ENCODE results near the gene MAPK1. TPM values are rescaled to one million over a fixed set of nuclear protein-coding genes. Genes with fewer than 3 reads are reported as not detected.
"Not testable (repeated sequence)": the region's sequence is repeated elsewhere in the genome, so short reads cannot be mapped to it uniquely, and the experiment has no call there.

The MAPK1 gene
- total and polyA plus RNA-seq, 4 donors: 13.6 to 159 (median 76.6) TPM

DNA sequence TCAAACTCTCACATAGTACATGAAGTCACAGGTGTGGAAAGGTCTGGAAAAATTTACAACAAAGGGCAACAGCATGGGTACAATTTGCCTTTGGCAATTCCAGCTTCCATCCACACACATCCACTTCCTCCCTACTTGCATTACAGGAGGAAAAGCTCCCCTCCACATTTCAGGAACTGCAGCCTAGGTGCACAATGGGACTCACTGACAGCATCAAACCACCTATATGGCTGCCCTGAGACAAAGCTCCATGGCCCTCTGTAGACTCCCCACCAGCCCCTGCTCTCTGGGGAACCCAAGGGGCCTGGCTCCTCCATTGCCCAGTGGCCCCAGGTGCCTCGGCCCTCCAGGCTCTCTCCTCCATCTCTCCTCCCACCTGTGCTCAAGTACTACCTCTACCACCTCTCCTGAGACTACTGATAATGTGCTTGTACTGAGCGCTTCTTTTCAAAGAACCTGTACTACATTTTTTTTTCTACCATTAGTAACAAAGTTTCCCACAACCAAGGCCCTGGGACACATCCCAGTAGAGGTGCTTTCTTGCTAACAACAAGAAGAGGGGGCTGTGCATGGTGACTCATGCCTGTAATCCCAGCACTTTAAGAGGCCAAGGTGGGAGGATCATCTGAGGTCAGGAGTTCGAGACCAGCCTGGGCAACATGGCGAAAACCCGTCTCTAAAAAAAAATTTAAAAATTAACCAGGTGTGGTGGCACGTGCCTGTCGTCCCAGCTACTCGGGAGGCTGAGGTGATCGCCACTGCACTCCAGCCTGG, 136.7 kb downstream of the MAPK1 start:
- no peak overlapping the region for H3K4me3 ChIP-seq (ENCODE audit: low read length in 2 of 2)
- no peaks in the 10 kb centered on the region for H3K36me3 ChIP-seq (ENCODE audit: control insufficient read depth in 1 of 2, insufficient read depth in 2 of 2, low read length in 1 of 2)
- DNase-seq (no peak), ATAC-seq (ENCODE audit: low FRiP score) (no peak)
- WGBS, 2 donors: 95 to 96% methylated on average over 9 of the region's 9 CpGs
- no peaks in the 10 kb centered on the region for H3K9me3 ChIP-seq (ENCODE audit: control insufficient read depth, low read length)
- no peaks in the 10 kb centered on the region for H3K27me3 ChIP-seq (ENCODE audit: control insufficient read depth in 1 of 2, insufficient read depth in 2 of 2, low read length in 1 of 2)
- no peaks in the 10 kb centered on the region for H3K4me1 ChIP-seq (ENCODE audit: control insufficient read depth in 1 of 2, insufficient read depth in 2 of 2, low read length in 2 of 2)
- H3K27ac ChIP-seq (ENCODE audit: low read depth in 1 of 2, low read length in 2 of 2): no peak overlapping the region
- intact Hi-C loops (cut with DNase I): no loop called here

GRCh38 chr22:21729184-21729583, 138.3 kb downstream of the MAPK1 start:
- DNase-seq; H3K9me3 ChIP-seq (ENCODE audit: control insufficient read depth, low read length); H3K27me3 ChIP-seq (ENCODE audit: control insufficient read depth in 1 of 2, insufficient read depth in 2 of 2, low read length in 1 of 2); H3K4me1 ChIP-seq (ENCODE audit: control insufficient read depth in 1 of 2, insufficient read depth in 2 of 2, low read length in 2 of 2); H3K4me3 ChIP-seq (ENCODE audit: low read length in 2 of 2); ATAC-seq (ENCODE audit: low FRiP score); H3K27ac ChIP-seq (ENCODE audit: low read depth in 1 of 2, low read length in 2 of 2); intact Hi-C loops (cut with DNase I); H3K36me3 ChIP-seq (ENCODE audit: control insufficient read depth in 1 of 2, insufficient read depth in 2 of 2, low read length in 1 of 2): not testable (repeated sequence)
- 98% methylated on average over 3 of the region's 3 CpGs for WGBS, 2 donors

- WGBS, 2 donors: 80 to 83% methylated on average over 12 of the region's 12 CpGs
- H3K9me3 ChIP-seq (ENCODE audit: control insufficient read depth, low read length): no peaks in the 10 kb centered on the region
- H3K27me3 ChIP-seq (ENCODE audit: control insufficient read depth in 1 of 2, insufficient read depth in 2 of 2, low read length in 1 of 2): no peaks in the 10 kb centered on the region
- H3K4me3 ChIP-seq (ENCODE audit: low read length in 2 of 2): no peak overlapping the region
- ATAC-seq (ENCODE audit: low FRiP score) (no peak), DNase-seq (no peak)
- no peaks in the 10 kb centered on the region for H3K4me1 ChIP-seq (ENCODE audit: control insufficient read depth in 1 of 2, insufficient read depth in 2 of 2, low read length in 2 of 2)
- intact Hi-C loops (cut with DNase I): no loop called here
- no peaks in the 10 kb centered on the region for H3K36me3 ChIP-seq (ENCODE audit: control insufficient read depth in 1 of 2, insufficient read depth in 2 of 2, low read length in 1 of 2)
- no peak overlapping the region for H3K27ac ChIP-seq (ENCODE audit: low read depth in 1 of 2, low read length in 2 of 2)
These were observed 139.2 kb downstream of the MAPK1 start for GRCh38 chr22:21728270-21728669.

- no peak overlapping the region for H3K4me3 ChIP-seq (ENCODE audit: low read length in 2 of 2)
- DNase-seq: no peak
- no peak overlapping the region for H3K27ac ChIP-seq (ENCODE audit: low read depth in 1 of 2, low read length in 2 of 2)
- no peaks in the 10 kb centered on the region for H3K4me1 ChIP-seq (ENCODE audit: control insufficient read depth in 1 of 2, insufficient read depth in 2 of 2, low read length in 2 of 2)
- H3K9me3 ChIP-seq (ENCODE audit: control insufficient read depth, low read length): no peaks in the 10 kb centered on the region
- ATAC-seq (ENCODE audit: low FRiP score): no peak
- no peaks in the 10 kb centered on the region for H3K27me3 ChIP-seq (ENCODE audit: control insufficient read depth in 1 of 2, insufficient read depth in 2 of 2, low read length in 1 of 2)
- intact Hi-C loops (cut with DNase I): no loop called here
- 93 to 95% methylated on average over 10 of the region's 10 CpGs for WGBS, 2 donors
- H3K36me3 ChIP-seq (ENCODE audit: control insufficient read depth in 1 of 2, insufficient read depth in 2 of 2, low read length in 1 of 2): no peaks in the 10 kb centered on the region
These were observed 139.7 kb downstream of the MAPK1 start for GRCh38 chr22:21727768-21728167.

DNA sequence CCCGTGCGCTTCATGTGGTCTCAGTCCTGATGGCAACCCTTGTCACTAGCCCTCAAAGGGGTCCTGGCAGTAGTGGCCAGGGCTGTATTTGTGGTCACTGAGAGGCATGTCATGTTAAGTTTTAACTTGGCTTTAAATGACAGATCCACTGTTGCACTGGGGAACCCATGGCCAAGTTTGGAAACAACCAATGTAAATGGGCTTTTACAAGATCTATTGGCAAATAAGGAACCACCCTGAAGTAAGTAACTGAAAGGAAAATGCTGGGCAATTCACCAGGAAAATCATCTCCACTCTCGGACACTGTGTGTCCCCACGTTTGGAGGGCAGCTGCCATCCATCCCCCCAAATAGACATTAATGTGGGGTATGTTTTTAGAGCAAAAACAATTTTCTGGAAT, 140.3 kb downstream of the MAPK1 start:
- DNase-seq (no peak), ATAC-seq (ENCODE audit: low FRiP score) (no peak)
- no peaks in the 10 kb centered on the region for H3K4me1 ChIP-seq (ENCODE audit: control insufficient read depth in 1 of 2, insufficient read depth in 2 of 2, low read length in 2 of 2)
- H3K27me3 ChIP-seq (ENCODE audit: control insufficient read depth in 1 of 2, insufficient read depth in 2 of 2, low read length in 1 of 2): no peaks in the 10 kb centered on the region
- 87 to 90% methylated on average over 4 of the region's 4 CpGs for WGBS, 2 donors
- H3K9me3 ChIP-seq (ENCODE audit: control insufficient read depth, low read length): no peaks in the 10 kb centered on the region
- H3K27ac ChIP-seq (ENCODE audit: low read depth in 1 of 2, low read length in 2 of 2): no peak overlapping the region
- H3K4me3 ChIP-seq (ENCODE audit: low read length in 2 of 2): no peak overlapping the region
- no peaks in the 10 kb centered on the region for H3K36me3 ChIP-seq (ENCODE audit: control insufficient read depth in 1 of 2, insufficient read depth in 2 of 2, low read length in 1 of 2)
- intact Hi-C loops (cut with DNase I): no loop called here

- Histone ChIP-seq H3K9me3 (ENCODE audit: control insufficient read depth, low read length) (no peaks in the 10 kb centered on the region), H3K36me3 (ENCODE audit: control insufficient read depth in 1 of 2, insufficient read depth in 2 of 2, low read length in 1 of 2) (no peaks in the 10 kb centered on the region), H3K4me3 (ENCODE audit: low read length in 2 of 2) (no peak overlapping the region), H3K4me1 (ENCODE audit: control insufficient read depth in 1 of 2, insufficient read depth in 2 of 2, low read length in 2 of 2) (no peaks in the 10 kb centered on the region), H3K27me3 (ENCODE audit: control insufficient read depth in 1 of 2, insufficient read depth in 2 of 2, low read length in 1 of 2) (no peaks in the 10 kb centered on the region), H3K27ac (ENCODE audit: low read depth in 1 of 2, low read length in 2 of 2) (no peak overlapping the region)
- ATAC-seq (ENCODE audit: low FRiP score) (no peak), DNase-seq (no peak)
- WGBS, 2 donors: 71 to 79% methylated on average over 5 of the region's 5 CpGs
- intact Hi-C loops (cut with DNase I): no loop called here
These were observed 140.8 kb downstream of the MAPK1 start for GRCh38 chr22:21726650-21727049.

DNA sequence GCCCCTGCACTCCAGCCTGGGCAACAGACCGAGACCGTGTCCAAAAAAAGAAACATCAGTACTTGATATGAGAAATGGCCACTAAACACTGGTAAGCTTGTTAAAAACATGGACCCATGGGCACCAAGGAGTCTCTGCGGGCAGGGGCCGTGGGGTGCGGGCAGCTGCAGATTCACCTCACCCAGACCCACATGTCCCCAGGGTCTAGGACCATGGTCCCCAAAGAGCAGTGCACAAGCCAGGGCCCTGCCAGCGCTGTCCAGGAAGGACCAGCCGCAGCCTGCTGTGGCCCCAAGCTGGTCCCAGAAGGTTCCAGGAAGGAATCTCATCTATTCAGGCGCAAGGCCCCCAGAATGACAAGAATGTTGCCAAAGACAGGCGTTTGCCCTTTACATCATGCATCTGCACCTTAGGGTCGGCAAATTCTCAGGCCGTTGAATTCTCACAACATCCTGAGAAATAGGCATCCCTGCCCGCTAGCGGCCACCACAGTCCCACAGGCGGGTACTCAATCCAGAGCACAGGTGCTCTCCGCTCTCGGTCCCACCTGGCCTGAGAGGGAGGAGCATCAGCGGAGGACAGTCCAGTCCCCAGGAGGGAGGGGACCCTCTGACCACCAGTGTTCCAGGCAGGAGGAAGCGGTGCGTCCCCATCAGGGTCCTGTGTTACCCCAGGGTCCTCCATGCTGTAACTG, 141.3 kb downstream of the MAPK1 start:
- Histone ChIP-seq H3K27me3 (ENCODE audit: control insufficient read depth in 1 of 2, insufficient read depth in 2 of 2, low read length in 1 of 2) (no peaks in the 10 kb centered on the region), H3K4me1 (ENCODE audit: control insufficient read depth in 1 of 2, insufficient read depth in 2 of 2, low read length in 2 of 2) (no peaks in the 10 kb centered on the region), H3K9me3 (ENCODE audit: control insufficient read depth, low read length) (no peaks in the 10 kb centered on the region), H3K36me3 (ENCODE audit: control insufficient read depth in 1 of 2, insufficient read depth in 2 of 2, low read length in 1 of 2) (no peaks in the 10 kb centered on the region), H3K4me3 (ENCODE audit: low read length in 2 of 2) (no peak overlapping the region), H3K27ac (ENCODE audit: low read depth in 1 of 2, low read length in 2 of 2) (no peak overlapping the region)
- intact Hi-C loops (cut with DNase I): no loop called here
- ATAC-seq (ENCODE audit: low FRiP score): no peak
- WGBS, 2 donors: 89 to 93% methylated on average over 19 of the region's 19 CpGs
- DNase-seq: no peak

DNA sequence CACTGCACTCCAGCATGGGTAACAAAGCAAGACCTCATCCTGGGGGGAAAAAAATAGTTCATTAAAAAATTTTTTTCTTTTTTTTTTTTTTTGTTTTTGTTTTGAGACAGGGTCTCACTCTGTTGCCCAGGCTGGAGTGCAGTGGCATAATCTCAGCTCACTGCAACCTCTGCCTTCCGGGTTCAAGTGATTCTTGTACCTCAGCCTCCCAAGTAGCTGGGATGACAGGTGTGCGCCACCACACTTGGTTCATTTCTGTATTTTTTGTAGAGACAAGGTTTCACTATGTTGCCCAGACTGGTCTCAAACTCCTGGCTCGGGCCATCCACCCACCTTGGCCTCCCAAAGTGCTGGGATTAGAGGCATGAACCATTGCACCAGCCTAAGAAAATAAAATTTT, 142.9 kb downstream of the MAPK1 start:
- H3K27me3 ChIP-seq (ENCODE audit: control insufficient read depth in 1 of 2, insufficient read depth in 2 of 2, low read length in 1 of 2); H3K9me3 ChIP-seq (ENCODE audit: control insufficient read depth, low read length); H3K4me1 ChIP-seq (ENCODE audit: control insufficient read depth in 1 of 2, insufficient read depth in 2 of 2, low read length in 2 of 2); intact Hi-C loops (cut with DNase I); H3K4me3 ChIP-seq (ENCODE audit: low read length in 2 of 2); H3K27ac ChIP-seq (ENCODE audit: low read depth in 1 of 2, low read length in 2 of 2); DNase-seq; H3K36me3 ChIP-seq (ENCODE audit: control insufficient read depth in 1 of 2, insufficient read depth in 2 of 2, low read length in 1 of 2); ATAC-seq (ENCODE audit: low FRiP score): not testable (repeated sequence)
- WGBS, 2 donors: 98 to 99% methylated on average over 3 of the region's 3 CpGs

All from aorta (tissue), 5 donors.